Stimulated activated CD4-positive, alpha-beta T cell treated with anti-CD3 and anti-CD28 coated beads, Interleukin-12 subunit alpha, Interleukin-12 subunit beta, amount 100 ng/mL, for 48 hours (primary cell): Measurements from ENCODE around the gene NACA.
"Not testable (repeated sequence)": the region's sequence is repeated elsewhere in the genome, so short reads cannot be mapped to it uniquely, and the experiment has no call there.

Experiments
- DNase-seq, 3 donors: peaks; one replicate each; pipeline ENCODE4 v3.0.0-alpha.2; 2020; ENCODE audit warnings: low read depth in 2 of 3, low spot score in 1 of 3

NACA gene

DNA sequence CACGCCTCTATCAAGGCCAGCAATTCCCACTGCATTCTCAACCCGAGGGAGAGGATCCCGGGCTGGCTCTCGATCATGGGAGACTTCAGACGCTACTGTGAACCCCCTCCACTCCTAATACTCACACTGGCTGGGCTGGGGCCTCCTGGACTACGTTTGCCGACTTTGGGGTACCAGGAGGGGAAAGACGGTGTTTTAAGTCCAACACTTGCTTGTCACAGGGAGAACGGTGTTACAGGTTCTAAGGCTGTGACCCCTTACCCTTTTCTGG is 463 bp downstream of the NACA start:
- no peak for DNase-seq

DNA sequence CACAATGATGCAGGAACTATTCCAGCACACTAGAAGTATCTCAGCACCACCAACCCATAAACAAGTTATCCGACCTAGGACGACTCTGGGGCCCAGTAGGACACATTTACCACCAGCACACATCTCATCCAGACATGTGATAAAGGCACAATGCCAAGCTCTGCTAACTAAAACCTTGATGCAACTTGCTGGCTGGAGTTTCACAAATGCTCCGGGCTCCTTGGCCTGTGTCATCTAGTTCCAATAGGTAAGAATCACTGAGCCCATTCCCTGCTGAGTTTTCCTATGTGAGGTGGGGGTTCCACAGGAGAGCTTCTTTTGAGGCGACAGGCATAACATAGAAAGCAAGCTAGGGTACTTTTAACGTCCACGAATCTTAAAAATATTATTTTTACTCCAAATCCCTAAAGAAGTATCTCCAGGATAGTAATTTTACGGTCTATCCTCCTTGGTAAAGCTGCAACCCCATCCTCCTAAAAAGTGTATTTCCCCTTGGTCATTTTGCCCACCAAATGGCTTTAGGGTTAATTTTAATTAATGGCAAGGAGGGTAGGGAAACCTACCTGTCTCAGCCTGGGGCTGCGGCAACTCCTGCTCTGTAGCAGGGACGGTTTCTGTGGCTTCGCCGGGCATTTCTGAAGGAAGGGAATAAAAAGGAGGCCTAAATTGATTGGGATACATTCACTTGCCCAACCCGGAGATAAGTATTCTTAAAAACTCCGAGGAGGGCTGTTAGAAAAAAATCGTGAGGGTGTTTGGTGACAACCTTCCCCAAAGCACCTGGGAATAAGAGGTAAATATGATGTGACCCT is 1.0 kb downstream of the NACA start:
- DNase-seq = no peak

GRCh38 chr12:56723352-56723751 is 1.7 kb downstream of the NACA start:
- no peak for DNase-seq

GRCh38 chr12:56722832-56723231 is 2.3 kb downstream of the NACA start:
- no peak for DNase-seq

DNA sequence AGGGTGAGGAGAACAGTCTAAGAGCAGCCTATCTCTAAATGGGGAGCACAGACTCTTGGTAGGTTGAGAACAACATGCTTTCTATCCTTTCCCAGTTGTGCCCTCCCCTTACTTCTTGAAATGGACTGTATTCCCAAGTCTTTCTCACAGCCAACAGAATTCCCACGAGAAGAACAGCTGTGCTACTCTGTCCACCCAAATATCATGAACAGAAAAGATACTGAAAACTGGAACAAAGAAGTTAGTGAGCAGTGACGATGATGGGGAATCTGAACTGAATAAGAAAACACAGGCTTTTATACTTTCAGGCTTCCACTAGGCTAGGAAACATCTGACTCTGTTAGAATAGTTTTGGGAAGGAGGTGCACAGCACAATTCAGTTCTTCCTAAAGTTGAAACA is 3.4 kb downstream of the NACA start:
- DNase-seq = no peak

GRCh38 chr12:56721216-56721615 is 3.9 kb downstream of the NACA start:
- DNase-seq = no peak

GRCh38 chr12:56720731-56721151 is 4.4 kb downstream of the NACA start:
- DNase-seq = no peak

DNA sequence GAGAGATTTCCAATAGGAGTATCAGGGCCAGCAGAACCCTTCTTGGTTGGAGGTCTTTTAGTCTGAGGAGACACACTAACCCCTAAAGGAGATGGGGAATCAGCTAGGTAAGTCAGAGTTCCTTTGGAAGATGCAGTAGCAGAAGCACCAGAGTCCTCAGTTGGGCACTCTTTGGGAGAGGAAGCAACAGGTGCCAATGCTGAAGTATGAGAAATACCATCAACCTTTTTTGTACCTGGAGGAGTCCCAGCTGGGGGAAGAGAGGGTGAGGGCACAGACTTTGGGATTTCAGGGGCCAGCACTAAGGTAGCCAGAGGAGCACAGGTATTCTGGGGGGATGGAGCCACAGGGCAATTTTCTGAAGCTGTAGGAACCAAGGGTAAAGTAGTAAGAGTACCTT is 6.0 kb downstream of the NACA start:
- DNase-seq = no peak

DNA sequence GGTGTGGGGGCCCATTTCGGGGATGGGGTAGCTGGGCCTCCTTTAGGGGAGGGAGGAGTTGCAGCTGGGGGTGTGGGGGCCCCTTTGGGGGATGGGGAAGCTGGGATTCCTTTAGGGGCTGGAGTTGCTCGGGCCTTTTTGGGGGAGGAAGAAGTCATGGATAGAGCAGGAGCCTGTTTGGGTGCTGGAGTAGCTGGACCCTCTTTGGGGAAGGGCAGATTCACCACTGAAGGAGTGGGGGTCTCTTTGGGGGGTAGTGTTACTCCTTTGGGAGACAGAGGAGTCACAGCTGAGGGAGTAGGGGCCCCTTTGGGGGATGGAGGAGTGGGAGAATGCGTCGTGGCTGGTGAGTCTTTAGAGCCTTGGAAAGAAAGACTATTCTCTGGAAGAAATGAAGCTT is 6.5 kb downstream of the NACA start:
- no peak for DNase-seq

DNA sequence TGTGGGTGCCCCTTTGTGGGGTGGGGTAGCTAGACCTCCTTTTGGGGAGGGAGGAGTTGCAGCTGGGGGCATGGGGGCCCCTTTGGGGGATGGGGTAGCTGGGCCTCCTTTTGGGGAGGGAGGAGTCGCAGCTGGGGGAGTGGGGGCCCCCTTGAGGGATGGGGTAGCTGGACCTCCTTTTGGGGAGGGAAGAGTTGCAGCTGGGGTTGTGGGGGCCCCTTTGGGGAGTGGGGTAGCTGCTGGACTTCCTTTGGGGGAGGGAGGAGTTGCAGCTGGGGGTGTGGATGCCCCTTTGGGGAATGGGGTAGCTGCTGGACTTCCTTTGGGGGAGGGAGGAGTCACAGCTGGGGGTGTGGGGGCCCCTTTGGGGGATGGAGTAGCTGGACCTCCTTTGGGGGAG is 7.0 kb downstream of the NACA start:
- no peak for DNase-seq

- no peak for DNase-seq
Measured at GRCh38 chr12:56716933-56717880, 7.9 kb downstream of the NACA start.

- DNase-seq = no peak
Measured at GRCh38 chr12:56716458-56716857, 8.6 kb downstream of the NACA start.

- no peak for DNase-seq
Measured at GRCh38 chr12:56715798-56716197, 9.3 kb downstream of the NACA start.

DNA sequence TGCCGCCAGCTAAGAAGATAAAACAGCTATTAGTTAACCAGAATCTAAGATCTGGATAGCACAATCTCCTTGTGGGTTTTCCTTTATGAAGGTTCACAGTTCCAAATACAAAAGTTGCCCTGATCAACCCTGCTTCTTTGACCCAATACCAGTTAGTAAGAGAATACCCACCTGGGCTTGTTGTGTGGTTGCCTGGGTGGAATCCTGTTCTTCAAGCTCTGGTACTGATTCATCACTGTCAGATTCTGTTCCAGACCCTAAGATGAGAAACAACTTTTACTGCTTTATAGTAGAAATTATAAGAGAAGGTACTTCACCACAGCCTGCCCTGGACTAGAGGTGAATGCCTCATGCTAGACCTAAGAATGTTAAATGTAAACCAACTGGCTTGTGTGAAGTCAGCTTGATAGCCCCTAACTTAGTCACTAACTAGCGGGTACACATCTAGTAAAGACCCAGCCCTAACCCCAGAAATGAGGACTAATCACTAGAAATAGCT is 10.6 kb downstream of the NACA start:
- DNase-seq = no peak

- no peak for DNase-seq
Measured at GRCh38 chr12:56713345-56713744, 11.8 kb downstream of the NACA start.

- no peak for DNase-seq
Measured at GRCh38 chr12:56709759-56710376, 15.2 kb downstream of the NACA start.

- not testable (repeated sequence) for DNase-seq
Measured at GRCh38 chr12:56704522-56704921, 20.6 kb downstream of the NACA start.

DNA sequence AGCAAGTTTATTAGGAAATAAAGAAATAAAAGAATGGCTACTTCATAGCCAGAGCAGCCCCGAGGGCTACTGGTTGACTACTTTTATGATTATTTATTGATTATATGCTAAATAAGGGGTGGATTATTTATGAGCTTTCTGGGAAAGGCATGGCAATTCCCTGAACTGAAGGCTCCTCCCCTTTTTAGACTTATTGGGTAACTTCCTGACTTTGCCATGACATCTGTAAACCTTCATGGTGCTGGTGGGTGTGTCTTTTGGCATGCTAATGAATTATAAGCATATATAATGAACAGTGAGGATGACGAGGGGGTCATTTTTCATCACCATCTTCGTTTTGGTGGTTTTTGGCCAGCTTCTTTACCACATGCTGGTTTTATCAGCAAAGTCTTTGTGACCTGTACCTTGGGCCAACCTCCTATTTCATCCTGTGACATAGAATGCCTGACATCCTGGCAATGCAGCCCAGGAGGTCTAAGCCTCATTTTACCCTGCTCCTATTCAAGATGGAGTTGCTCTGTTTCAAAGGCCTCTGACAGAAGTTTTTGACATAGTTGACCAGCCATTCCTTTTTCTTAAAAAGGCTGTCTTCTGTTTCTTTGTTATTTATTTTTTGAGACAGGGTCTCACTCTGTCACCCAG is 26.0 kb downstream of the NACA start:
- no peak for DNase-seq

DNA sequence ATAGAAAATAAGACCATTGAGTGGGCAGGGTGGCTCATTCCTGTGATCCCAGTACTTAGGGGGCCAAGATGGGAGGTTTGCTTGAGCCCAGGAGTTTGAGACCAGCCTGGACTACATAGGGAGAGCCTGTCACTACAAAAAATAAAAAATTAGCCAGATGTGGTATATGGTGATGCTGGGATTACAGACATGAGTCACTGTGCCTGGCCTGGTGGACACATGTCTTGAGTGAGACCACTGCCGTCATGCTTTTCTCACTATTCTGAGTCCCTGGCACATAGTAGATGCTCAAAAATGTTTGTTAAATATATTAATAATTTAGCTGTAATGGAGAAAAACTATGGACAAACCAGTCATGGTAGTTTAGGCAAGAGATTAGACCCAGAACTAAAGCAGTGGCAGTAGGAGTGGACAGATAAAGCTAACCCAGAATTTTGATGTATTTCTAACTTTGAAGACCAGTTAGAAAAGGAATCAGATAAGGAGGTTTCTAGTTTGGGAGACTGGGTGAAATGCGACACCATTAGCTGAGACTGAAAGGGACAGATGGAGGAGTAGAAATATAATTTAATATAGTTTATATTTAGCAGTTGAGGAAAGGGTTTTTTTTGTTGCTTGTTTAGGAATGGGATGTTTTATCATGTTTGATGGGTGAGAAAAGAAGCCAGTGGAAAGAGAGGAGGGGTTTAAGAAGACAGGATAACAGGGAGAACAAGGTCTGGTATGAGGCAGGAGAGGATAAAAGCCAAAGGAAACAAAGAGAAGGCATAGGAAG is 29.6 kb downstream of the NACA start:
- DNase-seq = no peak

DNA sequence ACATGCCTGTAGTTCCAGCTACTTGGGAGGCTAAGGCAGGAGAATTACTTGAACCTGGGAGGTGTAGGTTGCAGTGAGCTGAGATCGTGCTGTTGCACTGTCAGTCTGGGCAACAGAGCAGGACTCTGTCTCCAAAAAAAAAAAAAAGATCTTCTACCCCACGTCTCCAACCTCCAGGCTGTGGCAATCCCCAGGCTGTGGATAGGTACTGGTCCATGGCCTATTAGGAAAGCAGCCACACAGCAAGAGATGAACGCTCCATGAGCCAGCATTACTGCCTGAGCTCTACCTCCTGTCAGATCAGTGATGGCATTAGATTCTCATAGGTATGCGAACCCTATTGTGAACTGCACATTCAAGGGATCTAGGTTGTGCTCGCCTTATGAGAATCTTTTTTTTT is 30.9 kb downstream of the NACA start:
- no peak for DNase-seq

GRCh38 chr12:56688846-56689109 is 36.3 kb downstream of the NACA start:
- DNase-seq = no peak
